GM21619 (cell line): ENCODE results near the gene JPH4.

Experiments used
- ATAC-seq: cut with Tn5 transposase; IDR thresholded peaks from one replicate; pipeline ENCODE4 v1.9.1; 2021; ENCODE audit not compliant: unreplicated experiment

The JPH4 gene

GRCh38 chr14:23565626-23566025 lies 13.0 kb downstream of the JPH4 start:
- no peak for ATAC-seq

DNA sequence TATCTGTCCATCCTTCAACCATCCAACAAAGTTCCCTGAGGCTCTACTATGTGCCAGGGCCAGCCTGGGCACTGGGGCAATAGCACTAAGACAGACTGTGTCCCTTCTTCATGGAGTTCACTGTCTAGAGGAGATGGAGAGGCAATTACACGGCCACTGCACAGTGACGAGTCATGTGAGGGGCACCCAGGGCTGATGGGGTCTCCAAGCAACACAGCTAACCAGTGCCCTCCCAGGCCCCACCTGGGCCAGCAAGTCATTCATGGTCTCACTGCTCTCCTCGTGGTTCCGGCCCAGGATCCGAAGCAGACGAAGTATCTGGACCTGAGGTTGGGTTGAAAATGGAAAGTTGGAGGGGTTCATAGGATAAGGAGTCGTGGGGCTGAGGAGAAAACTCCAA lies 13.7 kb downstream of the JPH4 start:
- ATAC-seq = no peak

GRCh38 chr14:23564181-23564812 lies 14.3 kb downstream of the JPH4 start:
- no peak for ATAC-seq

DNA sequence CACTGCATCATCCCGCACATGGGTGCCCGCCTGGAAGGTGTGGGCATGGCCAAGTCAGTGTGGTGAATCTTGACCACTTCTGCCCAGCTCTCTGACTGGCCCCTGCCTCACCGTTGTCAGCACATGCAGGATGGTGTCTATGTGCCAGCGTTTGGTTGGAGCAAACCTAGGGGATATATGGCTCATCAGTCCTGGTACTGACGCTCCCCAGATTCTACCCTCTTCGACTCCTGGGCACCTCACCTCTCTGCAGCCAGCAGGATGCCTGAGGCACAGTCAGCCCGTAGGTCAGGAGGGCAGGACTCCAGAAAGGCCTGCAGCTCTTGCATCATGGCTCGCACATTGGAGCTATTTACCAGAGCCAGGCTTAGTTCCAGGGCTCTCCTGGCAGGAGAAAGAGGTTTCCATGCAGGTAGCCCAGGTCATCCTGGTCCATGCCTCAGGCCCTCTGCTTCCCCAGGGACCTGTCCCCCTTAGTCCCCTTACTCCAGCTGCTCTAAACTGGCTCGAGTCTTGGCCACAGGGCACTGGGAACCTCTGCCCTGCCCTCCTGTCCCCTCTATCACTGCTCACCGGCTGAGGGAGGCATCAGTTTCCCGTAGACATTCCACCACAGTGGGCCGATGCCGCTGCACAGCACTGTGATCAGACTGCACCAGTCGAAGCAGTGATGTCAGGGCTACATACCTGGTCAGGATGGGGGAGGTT lies 15.0 kb downstream of the JPH4 start:
- no peak for ATAC-seq

GRCh38 chr14:23562822-23563472 lies 15.6 kb downstream of the JPH4 start:
- ATAC-seq = no peak

DNA sequence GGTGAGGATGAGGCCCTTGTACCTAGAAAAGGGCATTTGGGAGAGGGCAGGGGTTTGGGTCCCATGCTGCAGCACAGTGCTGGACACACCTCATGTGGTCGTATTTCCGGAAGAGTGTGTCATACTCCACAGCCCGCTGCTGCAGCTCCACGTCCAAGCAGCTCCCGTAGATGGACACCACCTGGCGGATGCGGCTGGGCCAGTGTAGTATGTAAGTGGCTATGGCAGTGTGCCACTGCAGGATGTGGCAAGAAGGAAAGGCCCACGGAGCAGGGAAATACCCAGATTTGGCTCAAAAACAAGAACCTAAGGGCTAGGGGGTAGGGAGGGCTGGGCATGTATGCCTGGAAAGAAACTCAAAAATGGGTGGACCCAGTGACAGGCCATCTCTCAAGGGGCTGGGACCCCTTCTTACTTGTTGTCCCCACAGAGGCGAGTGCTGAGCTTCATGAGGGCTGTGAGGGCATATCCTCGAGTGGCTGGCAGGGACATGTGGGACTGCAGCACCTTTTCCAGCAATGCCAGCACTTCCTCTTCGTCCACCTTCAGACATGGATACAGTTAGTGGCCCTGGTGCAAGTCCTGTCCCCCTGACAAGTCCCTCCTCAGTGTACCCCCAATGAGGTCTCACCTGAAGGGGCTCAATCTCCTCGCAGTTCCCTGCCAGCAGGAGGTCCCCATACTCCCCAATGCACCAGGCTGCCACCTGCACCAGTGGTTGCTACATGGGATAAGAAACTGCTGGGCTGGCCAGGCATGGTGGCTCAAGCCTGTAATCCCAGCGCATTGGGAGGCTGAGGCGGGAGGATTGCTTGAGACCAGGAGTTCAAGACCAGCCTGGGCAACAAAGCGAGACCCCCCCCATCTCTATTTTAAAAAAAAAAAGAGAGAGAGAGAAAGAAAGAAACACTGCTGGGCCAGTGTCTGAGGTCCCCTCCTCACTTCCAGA lies 16.4 kb downstream of the JPH4 start:
- ATAC-seq = no peak

- ATAC-seq = no peak
Measured at GRCh38 chr14:23561259-23561658, 17.3 kb downstream of the JPH4 start.

- ATAC-seq = no peak
Measured at GRCh38 chr14:23559926-23560520, 18.6 kb downstream of the JPH4 start.

GRCh38 chr14:23559010-23559925 lies 19.3 kb downstream of the JPH4 start:
- ATAC-seq = no peak

- ATAC-seq = no peak
Measured at GRCh38 chr14:23558346-23559009, 20.1 kb downstream of the JPH4 start.

- ATAC-seq = no peak
Measured at GRCh38 chr14:23557946-23558345, 20.6 kb downstream of the JPH4 start.

GRCh38 chr14:23557521-23557920 lies 21.1 kb downstream of the JPH4 start:
- ATAC-seq = no peak

- ATAC-seq = no peak
Measured at GRCh38 chr14:23556700-23557440, 21.7 kb downstream of the JPH4 start.

- peak; percentile 81 for ATAC-seq
Measured at GRCh38 chr14:23555882-23556699, 22.5 kb downstream of the JPH4 start, which contains the start of gene THTPA. Gene THTPA, plus strand, starts transcription at chr14:23556271. Its CDS starts 487 bp downstream, at chr14:23556758.

GRCh38 chr14:23555533-23555881 lies 23.1 kb downstream of the JPH4 start:
- no peak for ATAC-seq

DNA sequence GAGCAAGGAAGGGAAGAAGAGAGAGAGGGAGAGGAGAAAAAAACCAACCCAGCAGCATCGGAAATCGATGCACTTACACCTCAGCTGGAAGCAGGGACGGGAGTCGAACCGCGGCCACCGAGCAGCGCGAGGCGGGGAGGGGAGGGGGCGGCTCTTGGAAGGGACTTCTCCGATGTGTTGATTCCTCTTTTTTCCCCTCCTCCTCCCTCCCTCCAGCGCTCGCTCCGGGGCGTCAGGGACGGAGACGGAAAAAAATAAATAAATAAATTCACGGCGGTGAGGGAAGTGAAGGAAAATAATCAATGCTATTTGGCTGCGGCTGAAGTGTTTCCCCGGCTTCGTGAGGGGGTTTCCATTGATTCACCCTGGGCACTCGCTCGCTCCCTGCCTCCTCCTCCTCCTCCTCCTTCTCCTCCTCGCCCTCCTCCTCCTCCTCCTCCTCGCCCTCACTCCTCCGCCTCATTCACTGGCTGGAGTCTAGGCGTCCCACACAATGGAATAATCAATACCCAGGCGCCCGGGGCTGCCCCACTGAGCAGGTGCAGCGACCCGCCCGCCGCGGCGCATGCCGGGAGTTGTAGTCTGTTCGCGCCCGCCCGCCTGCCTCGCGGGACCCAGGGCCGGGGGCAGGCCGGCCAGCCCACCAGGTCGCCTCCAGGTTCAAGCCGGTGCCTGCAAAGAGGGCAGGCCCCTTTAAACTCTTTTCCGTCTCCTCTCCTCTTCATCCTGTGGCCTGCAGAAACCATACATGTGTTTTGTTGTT lies 27.1 kb downstream of the JPH4 start, which contains the start of gene ZFHX2:
TSS of gene ZFHX2 (minus strand) at position 500 of the 763 bp plus-strand sequence. CDS start 16,440 bp downstream, outside the sequence.
- ATAC-seq = peak; percentile 56

GRCh38 chr14:23550812-23551265 lies 27.8 kb downstream of the JPH4 start:
- no peak for ATAC-seq
